ENCODE measurements around the gene ARL5C.
"Not testable (repeated sequence)": the region's sequence is repeated elsewhere in the genome, so short reads cannot be mapped to it uniquely, and the experiment has no call there.

Gene ARL5C

DNA sequence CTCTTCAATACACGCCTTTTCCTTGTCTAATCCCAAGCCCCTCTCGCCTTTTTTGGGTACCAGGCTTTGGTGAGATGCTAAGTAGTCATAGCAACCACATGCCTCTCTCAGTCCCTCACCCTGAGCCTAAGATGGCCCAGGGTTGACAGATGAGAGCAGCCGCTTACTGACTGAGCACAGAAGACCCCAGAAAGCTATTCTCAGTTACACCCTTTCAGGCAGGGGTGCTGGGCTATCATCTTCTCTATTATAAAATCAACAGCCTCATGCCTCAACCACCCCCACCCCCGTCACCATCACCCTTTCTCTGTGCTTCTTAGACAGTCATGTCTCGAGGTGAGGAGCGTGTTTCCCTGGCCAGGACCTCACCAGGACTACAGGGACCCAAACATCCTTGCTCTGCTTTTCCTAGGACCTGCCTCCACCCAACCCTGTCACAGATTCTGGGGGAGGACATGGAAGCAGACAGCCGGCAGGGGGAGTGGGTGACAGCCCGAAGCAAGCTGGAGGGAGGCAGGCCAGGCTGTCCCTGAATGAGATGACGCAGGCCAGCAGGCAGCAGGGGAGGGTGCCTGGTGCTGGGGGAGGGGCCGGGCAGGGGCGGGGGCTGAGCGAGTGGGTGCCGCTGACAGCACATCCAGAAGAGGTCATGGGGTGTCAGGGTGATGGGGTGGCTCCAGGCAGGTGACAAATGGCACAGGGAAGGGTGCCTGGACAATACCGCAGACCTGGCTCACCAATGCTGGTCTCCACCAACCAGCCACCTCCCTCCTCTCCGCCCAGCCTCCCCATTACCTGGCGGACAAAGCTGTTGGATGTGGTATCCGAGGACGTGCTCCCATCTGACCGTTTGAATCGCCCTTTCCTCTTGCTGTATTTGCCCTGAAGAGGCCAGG lies 28.4 kb upstream of the ARL5C start:
- DNase-seq (ENCODE audit: low read depth, low spot score), result no peak

DNA sequence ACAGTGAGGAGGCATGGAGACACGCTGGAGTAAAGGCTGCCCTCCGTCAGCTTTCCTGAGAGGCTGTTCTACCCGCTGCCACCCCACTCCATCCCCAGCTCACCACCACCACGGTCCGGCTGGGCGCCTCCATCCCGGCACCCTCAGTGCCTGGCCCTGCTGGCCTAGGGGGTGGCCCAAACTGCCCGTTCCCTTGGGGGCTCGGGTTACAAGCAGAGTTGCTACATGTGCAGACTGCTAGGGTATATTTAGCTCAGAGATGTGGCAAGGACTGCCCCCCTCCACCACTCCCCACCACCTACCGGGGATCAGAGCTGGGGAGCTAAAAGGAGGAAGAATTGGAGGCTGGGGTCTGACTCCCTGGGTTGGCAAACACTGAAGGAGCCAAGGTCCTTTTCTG lies 27.4 kb upstream of the ARL5C start:
- no peak for DNase-seq (ENCODE audit: low read depth, low spot score)

DNA sequence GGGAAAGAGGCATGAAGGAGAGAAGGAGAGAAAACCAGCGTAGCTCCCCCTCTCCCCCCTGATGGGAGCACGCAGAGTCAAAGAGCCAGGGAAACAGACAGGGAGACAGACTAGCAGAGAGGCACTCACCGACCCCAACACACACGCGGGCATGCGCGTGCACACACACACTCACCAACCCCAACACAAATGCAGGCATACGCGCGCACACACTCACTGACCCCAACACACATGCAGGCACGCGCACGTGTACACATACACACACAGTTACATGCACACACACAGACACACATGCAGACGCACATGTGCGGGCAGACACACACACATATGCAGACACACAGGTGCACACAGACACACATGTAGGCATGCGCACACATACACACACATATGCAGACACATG lies 26.9 kb upstream of the ARL5C start:
- DNase-seq (ENCODE audit: low read depth, low spot score), result no peak

GRCh38 chr17:39191750-39192510 lies 26.0 kb upstream of the ARL5C start:
- DNase-seq (ENCODE audit: low read depth, low spot score), result no peak

GRCh38 chr17:39187152-39187830 lies 21.3 kb upstream of the ARL5C start:
- DNase-seq (ENCODE audit: low read depth, low spot score), result no peak

GRCh38 chr17:39186481-39187002 lies 20.6 kb upstream of the ARL5C start:
- no peak for DNase-seq (ENCODE audit: low read depth, low spot score)

- no peak for DNase-seq (ENCODE audit: low read depth, low spot score)
Observed at GRCh38 chr17:39183720-39184119, 17.8 kb upstream of the ARL5C start.

- no peak for DNase-seq (ENCODE audit: low read depth, low spot score)
Observed at GRCh38 chr17:39183045-39183444, 17.1 kb upstream of the ARL5C start.

DNA sequence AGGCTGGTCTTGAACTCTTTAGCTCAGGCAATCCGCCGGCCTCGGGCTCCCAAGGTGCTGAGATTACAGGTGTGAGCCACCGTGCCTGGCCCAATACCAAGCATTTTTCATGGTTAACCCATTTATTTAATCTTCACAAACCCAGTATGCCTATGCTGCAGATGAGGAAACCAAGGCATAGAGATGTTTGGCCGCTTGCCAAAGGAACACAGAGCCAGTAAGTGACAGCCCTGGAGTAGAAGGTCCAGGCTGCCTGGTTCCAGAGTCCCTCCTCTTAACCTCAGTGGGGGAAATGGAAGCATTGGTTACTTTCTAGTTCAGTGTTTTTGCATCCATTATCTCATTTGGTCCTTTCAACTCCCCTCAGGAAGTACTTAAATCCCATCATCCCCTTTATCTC lies 15.3 kb upstream of the ARL5C start:
- no peak for DNase-seq (ENCODE audit: low read depth, low spot score)

DNA sequence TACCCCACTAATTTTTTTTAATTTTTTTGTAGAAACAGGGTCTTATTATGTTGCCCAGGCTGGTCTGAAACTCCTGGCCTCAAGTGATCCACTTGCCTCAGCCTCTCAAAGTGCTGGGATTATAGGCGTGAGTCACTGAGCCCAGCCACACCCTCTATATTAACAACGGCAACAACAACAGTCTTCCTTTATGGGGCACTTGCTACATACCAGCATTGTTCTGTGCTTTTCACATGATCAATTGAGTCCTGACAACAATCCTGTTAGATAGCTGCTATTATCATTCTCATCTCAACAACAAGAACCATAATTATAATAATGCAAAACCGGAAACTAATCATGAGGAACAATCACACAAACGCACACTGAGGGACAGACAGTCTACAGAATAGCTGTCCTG lies 12.6 kb upstream of the ARL5C start:
- no peak for DNase-seq (ENCODE audit: low read depth, low spot score)

- no peak for DNase-seq (ENCODE audit: low read depth, low spot score)
Observed at GRCh38 chr17:39177256-39177655, 11.3 kb upstream of the ARL5C start.

DNA sequence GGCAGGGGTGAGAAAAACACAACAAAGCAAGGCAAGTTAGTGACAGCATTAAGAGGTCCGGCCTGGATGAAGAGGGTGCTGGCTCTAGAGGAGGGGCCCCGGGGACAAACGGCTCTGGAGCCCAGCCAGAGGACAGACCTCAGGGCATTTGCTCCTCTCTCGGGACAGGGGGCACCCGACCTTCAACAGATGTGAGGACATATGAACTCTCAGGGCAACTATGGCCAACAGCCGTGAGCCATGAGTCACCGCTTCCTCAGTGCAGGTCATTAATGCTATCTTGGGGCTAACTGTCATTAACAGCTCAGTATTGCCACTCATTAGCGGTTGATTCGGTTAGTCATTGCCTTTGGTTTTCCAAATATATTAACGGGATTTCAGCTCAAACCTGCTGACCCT lies 9.7 kb upstream of the ARL5C start:
- DNase-seq (ENCODE audit: low read depth, low spot score), result no peak

DNA sequence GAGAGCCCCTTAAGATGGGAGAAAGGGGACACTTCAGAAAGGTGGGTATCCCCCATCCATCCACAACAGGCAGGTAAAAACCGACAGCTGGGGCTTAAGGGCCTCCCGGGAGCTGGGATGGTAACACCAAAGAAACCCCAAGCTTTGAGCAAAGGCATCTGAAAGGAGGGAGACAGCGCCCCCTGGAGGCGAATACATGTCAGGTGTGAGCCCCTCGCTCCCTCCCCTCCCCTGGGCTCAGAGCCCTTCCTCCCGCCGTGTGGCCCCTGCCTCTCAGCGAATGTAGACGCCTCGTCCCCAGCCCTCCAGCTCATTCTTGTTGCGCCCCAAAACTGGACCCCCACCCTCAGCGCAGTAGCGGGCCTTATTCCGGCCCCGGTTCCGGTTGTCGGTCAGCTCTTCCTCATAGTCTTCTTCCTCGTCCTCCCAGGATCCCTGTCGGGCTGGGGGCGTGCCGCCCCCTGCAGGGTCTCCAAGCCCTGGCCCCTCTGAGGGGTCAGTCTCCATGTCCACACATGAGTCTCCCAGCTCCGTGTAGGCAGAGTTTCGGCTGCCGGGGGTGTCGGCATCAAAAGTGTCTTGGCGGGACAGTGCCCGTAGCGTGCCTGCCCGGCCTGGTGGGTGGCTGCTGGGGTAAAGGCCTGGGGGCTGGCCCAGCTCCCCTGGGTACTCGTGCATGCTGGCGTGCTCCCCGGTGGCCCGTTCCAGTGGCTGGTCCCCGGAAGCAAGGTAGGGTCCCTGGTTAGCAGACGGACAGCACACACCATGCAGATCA lies 9.1 kb upstream of the ARL5C start:
- DNase-seq (ENCODE audit: low read depth, low spot score), result peak; percentile 63

DNA sequence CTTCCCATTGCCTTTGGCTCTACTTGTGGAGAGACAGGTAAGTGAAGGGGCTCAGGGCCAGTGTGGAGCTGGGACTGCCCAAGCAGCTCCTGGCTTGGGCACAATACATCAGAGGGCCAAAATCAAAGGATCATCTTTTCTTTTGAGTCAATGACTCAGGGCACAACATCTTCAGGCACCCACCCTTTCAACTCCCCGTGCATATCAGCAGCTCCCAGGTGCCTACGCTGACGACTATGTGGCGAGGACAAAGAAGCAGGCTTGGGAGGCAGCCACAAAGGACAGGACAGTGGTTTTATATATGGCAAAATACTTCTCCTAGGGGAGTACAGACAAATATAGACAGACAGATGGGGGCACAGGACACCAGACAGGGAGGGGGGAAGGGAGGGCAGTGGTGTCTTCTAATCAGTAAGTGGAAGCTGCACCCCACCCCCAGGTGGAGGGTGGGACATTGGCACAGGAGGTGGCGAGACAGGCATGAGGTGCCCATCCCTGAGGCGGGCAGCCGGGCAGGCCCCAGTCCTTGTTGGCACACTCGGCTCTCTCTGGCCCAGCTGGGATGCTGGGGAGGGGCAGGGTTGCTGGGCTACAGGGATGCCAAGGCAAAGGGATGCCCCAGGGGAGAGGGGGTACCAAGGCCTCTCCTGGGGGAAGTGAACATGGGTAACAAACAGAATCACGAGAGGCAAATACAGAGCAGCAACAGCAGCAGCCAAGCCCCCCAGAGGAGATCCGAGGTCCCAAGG lies 7.7 kb upstream of the ARL5C start:
- no peak for DNase-seq (ENCODE audit: low read depth, low spot score)

DNA sequence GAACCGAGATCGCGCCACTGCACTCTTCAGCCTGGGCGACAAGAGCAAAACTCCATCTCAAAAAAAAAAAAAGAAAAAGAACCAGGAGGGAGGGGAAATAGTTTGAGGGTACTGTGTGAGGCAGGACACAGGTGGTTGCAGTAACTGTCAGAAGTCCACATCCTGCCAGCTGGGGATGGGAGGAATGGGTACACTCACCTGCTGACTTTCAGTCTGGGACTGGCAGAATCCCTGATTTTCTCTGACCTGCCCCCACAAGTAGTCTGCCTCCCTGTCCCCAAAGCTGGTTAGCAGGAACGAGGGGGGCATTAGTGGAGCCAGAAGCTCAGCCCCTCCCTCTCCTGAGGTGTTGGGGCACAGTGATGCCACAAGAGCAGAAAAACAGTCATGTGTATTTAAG lies 7.1 kb upstream of the ARL5C start:
- DNase-seq (ENCODE audit: low read depth, low spot score), result no peak

DNA sequence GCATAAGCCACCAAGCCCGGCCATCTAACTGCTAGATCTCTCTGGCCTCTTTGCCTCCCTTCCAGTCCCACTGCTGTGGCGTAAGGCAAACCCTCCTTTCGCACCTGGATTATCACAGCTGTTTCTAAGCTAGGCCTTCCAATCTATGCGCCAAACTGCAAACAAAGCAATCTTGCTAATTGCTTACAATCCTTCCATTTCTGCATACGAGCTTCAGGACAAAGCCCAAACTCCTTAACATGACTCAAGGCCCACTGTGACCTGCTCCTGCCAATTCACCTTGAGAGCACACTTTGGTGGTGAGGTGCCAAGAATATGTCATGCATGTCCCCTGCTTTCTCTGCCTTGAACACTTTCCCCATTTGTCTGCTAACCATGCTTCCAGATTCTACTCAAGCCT lies 6.0 kb upstream of the ARL5C start:
- DNase-seq (ENCODE audit: low read depth, low spot score), result no peak

- DNase-seq (ENCODE audit: low read depth, low spot score), result no peak
Observed at GRCh38 chr17:39170558-39170957, 4.6 kb upstream of the ARL5C start.

GRCh38 chr17:39170109-39170508 lies 4.1 kb upstream of the ARL5C start:
- no peak for DNase-seq (ENCODE audit: low read depth, low spot score)

DNA sequence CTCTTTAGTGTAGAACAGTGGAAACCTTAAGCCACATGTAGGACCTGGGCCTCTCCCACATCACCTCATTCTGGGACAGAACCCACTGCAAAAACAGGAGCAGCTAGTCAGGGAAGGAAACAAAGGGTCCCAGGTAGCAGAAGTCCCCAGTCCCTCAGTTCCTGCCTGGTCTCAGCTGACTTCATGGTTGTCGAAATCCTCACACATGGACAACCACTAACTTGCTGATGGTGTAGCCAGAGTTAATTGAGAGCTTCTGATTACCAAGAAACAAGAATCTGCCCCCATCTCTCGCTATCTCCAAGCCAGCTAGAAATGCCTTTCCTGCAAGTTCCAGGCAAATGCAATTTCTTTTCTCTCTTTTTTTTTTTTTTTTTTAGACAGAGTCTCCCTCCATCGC lies 3.6 kb upstream of the ARL5C start:
- DNase-seq (ENCODE audit: low read depth, low spot score), result no peak

DNA sequence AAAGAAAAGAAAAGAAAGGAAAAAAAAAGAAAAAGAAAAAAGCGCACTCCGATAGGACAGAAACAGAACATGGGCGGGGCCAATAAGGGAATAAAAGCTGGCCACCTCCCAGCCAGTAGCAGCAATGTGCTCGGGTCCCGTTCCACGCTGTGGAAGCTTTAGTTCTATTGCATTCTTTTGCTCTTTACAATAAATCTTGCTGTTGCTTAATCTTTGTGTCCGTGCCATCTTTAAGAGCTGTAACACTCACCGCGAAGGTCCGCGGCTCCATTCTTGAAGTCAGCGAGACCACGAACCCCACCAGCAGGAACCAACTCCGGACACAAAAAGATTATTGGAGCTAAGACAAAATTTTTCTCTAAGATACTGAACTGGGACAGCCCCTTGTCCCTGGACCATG lies 3.1 kb upstream of the ARL5C start:
- DNase-seq (ENCODE audit: low read depth, low spot score), result no peak

DNA sequence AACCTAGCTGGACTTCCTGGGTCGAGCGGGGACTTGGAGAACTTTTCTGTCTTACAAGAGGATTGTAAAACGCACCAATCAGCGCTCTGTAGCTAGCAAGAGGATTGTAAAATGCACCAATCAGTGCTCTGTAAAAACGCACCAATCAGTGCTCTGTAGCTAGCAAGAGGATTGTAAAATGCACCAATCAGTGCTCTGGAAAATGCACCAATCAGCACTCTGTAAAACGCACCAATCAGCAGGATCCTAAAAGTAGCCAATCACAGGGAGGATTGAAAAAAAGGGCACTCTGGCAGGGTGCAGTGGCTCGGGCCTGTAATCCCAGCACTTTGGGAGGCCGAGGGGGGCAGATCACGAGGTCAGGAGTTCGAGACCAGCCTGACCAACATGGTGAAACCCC lies 2.5 kb upstream of the ARL5C start:
- not testable (repeated sequence) for DNase-seq (ENCODE audit: low read depth, low spot score)

Data from activated CD4-positive, CD25-positive, alpha-beta regulatory T cell treated with anti-CD3 and anti-CD28 coated beads, Interleukin-2, amount 50 U/mL, for 16 hours (primary cell).